GM18873 (cell line): ENCODE measurements around the gene UBXN2A.
"Not testable (repeated sequence)": the region's sequence is repeated elsewhere in the genome, so short reads cannot be mapped to it uniquely, and the experiment has no call there.

Experiments
- ATAC-seq: cut with Tn5 transposase; IDR thresholded peaks from one replicate; pipeline ENCODE4 v1.9.1; 2021; ENCODE audit warnings: mild to moderate bottlenecking, moderate library complexity, moderate number of reproducible peaks; ENCODE audit not compliant: unreplicated experiment, low FRiP score

Gene UBXN2A

DNA sequence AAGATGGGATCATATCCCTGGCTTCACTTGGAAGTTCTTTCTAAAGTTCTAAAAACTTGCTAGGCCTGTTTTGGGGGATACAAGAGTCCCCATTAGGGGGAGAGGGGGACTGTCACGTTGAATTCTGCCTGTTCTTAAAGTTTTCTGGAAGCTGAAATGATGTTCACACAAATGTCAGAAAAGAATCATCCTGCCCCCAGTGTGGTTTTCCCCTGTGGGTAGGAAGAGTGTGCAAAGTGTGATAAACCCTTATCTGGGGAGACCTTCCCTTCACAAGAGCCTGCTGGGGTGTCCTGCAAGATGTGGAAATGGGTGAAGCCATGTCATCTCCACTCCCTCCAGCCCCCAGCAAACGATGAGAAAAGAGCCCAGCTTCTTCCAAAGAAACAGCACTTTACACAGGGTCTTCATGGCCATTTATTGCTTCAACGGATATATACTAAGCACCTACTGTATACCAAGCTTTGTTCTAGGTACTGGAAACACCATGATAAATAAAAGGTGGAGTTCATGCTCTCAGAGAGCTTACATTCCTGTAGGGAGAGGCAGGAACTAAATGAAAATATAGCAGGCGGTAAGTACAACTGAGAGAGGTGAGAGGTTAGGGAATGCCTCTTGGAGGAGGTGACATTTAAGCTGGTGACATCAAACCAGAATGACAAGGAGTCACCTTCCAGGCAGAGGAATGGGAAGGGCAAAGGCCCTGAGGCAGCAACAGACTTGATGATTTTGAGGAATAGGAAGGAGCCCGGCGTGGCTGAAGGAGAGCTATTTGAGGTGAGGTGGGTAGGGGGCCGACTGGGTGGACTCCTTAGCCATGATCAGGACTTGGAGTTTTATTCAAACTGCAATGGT lies 71.2 kb downstream of the UBXN2A start:
- ATAC-seq = no peak

GRCh38 chr2:24012521-24013188 lies 72.4 kb downstream of the UBXN2A start:
- ATAC-seq = no peak

- ATAC-seq = not testable (repeated sequence)
Observed at GRCh38 chr2:24014902-24015301, 74.6 kb downstream of the UBXN2A start.

GRCh38 chr2:24015562-24016375 lies 75.5 kb downstream of the UBXN2A start:
- ATAC-seq = no peak

GRCh38 chr2:24016376-24016761 lies 76.1 kb downstream of the UBXN2A start:
- ATAC-seq = no peak

DNA sequence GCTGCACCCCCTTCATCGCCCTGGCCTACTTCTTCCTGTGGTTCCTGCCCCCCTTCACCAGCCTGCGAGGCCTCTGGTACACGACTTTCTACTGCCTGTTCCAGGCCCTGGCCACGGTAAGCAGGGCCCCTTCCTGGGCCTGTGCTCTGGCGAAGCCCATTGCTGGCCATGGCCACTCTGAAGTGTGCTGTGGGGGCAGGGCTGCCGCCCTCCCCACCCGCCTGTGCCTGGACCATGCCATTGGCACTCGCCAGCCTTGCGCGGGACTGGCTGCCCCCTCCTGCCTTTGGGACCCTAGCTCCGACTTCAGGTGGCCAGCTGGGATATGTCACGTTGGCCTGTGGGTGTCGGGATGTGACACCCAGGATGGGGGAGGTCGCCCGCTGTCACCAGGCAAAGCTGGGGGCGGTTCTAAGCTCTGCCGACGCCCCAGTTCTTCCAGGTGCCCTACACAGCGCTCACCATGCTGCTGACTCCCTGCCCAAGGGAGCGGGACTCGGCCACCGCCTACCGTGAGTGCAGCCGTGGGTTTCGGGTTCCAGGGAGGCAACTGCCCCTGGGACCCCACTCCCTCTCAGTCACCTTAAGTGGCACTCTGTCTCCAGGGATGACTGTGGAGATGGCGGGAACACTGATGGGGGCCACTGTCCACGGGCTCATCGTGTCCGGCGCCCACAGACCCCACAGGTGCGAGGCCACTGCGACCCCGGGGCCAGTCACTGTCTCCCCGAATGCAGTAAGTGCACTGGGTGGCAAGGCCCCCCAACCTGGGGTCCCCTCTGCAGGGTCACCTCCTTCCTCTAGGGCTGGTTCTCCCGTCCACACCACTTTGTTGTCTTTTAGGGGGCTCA lies 76.8 kb downstream of the UBXN2A start:
- ATAC-seq = no peak

GRCh38 chr2:24017711-24018110 lies 77.4 kb downstream of the UBXN2A start:
- no peak for ATAC-seq

- ATAC-seq = no peak
Observed at GRCh38 chr2:24018241-24018640, 78.0 kb downstream of the UBXN2A start.

DNA sequence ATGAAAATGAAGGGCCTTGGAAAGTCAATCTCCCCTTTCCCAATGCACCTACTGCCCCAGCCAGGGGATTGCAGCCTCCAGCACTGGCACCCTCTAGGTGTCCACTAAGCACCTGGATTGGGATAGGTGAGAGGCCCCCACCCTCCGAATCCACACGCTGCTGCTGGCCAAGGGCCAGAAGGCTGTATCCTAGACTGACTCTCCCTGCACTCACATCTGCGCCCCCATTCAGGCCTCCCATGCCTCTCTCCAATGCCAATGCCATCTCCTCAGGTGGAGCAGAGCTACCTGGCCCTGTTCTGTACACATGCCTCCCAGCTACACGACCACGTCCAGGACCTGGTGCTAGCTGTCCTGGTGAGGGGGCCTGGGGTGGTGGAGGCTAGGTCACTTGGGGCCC lies 79.5 kb downstream of the UBXN2A start:
- no peak for ATAC-seq

GRCh38 chr2:24020244-24020643 lies 80.0 kb downstream of the UBXN2A start:
- ATAC-seq = no peak

DNA sequence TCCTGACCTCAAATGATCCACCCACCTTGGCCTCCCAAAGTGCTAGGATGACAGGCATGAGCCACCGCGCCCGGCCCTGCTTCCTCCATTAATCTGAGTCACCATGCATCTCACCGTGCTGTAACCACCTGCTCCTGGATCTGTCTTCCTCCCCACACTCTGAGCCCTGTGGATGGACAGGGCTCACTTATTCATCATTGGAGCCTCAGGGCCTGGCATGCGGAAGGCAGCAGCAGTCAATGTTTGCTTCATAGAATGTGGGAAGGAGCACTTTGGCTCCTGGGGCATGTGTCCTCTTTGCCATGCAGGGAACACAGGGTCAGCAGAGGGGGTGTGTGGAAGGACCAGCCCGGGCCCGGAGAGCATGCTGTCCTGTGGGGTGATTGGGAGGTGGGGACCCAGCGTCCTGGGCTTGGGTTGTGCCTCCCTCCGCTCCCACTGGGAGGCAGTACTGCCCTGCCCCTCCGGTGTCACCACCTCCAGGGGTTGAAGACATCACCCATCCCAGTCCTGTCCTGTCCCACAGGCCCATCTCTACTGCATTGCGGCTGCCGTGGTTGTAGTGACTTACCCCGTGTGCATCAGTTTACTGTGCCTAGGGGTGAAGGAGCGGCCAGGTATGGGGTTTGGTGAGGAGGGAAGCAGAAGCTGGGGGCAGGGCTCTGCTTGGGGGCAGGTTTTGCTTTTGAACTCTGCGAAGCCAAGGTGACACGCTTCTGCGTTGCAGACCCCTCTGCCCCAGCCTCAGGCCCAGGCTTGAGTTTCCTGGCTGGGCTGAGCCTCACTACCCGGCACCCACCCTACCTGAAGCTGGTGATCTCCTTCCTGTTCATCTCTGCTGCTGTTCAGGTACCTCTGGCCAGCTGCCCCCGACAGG lies 81.1 kb downstream of the UBXN2A start:
- no peak for ATAC-seq

GRCh38 chr2:24022324-24022974 lies 82.2 kb downstream of the UBXN2A start:
- no peak for ATAC-seq

- ATAC-seq = no peak
Observed at GRCh38 chr2:24022975-24023575, 82.8 kb downstream of the UBXN2A start.

- ATAC-seq = no peak
Observed at GRCh38 chr2:24024018-24024417, 83.8 kb downstream of the UBXN2A start.

DNA sequence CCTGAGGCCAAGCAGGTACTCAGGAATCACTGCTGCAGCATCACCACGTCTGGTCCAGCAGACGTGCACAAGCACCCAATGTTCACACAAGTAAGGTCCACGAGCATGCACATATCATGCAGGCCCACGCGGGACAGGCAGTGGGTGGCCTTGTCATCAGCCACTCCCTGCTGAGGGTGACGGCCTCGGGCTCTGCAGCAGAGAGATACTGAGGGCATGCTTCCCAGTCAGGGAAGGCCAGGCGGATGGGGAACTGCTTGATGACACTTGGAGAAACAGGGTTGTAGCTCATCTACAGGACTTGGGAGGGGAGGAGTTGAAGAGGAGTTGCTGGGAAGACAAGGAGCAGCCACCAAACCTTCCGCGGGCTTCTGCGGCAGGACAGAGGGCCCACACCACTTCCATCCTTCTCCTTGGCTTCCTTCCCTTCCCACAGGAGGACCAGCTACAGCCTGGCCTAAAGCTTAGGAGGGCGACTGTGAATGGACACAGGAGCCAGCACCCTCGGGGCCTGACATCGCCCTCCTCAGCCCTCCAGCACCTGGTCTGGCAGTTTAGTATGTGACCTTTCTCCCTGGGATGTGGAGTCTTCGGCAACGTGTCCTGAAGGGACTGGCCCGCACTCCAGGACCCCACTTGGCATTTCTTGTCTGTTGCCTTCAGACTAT lies 84.9 kb downstream of the UBXN2A start:
- ATAC-seq = no peak

- ATAC-seq = no peak
Observed at GRCh38 chr2:24026233-24026632, 86.0 kb downstream of the UBXN2A start.

- no peak for ATAC-seq
Observed at GRCh38 chr2:24038786-24039499, 98.7 kb downstream of the UBXN2A start.
